Measurements from ENCODE around the gene GFOD1. TPM values are rescaled to one million over a fixed set of nuclear protein-coding genes. Genes with fewer than 3 reads are reported as not detected.

Gene GFOD1
- total RNA-seq, 4 donors from 2014 or later, result 16.1 to 30.7 (median 22.9) TPM

DNA sequence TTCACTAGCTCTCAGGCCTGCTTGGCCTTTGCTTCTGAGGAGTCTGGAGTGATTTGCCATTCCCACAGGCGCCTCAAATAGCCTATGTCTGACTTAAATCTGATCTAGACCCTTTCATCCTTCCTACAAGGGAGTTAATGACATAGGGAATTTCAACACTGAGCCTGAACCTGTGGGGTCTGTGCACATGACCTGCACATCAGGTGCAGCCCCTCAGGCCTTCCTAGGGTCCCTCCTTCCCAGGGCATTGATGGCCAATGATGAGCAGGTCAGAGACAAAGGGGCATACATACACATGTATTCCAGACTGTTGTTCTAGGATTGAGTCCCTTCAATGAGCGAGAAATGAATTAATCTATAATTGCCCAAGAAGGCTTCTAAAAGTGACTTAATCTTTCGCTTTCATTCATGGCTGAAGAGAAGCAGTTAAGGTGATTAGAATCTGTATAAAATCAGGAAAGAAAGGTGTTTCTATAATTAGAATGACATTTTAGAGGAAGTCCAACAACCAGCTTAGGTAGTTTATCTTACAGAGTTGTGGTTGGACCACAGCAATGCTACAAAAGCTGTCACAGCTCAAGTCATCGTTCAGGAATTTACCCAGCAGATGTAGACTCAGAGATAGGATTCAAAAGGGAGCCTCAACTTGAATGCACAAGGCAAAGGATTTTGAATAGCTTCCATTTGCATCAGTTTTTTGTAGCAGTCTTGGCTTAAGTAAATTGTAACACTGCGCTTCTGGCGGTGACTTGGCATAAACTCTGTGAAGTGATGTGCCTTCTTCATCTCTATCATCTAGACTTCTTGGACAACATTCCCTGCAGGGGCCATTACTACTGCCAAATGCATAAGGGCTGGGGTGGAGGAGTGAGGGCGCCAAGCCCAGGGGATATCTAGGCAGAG is 132.1 kb downstream of the GFOD1 start:
- H3K27ac ChIP-seq, result peak overlapping the region; percentile 60 to 69 (median 65)
- intact Hi-C loops (cut with DNase I), result no loop called here
- WGBS, 2 donors, result 28 to 30% methylated on average over 6 to 7 of the region's 7 CpGs
- H3K9me3 ChIP-seq, result no peaks in the 10 kb centered on the region
- peaks cover 4 to 50% (median 19%) of the 10 kb centered on the region in 3 donors for H3K4me1 ChIP-seq
- no peak overlapping the region for H3K4me3 ChIP-seq
- no peaks in the 10 kb centered on the region for H3K27me3 ChIP-seq
- TF ChIP-seq POLR2A (IDR thresholded peaks at IDR 0.05), result no peak
- TF ChIP-seq, protein P1, sequence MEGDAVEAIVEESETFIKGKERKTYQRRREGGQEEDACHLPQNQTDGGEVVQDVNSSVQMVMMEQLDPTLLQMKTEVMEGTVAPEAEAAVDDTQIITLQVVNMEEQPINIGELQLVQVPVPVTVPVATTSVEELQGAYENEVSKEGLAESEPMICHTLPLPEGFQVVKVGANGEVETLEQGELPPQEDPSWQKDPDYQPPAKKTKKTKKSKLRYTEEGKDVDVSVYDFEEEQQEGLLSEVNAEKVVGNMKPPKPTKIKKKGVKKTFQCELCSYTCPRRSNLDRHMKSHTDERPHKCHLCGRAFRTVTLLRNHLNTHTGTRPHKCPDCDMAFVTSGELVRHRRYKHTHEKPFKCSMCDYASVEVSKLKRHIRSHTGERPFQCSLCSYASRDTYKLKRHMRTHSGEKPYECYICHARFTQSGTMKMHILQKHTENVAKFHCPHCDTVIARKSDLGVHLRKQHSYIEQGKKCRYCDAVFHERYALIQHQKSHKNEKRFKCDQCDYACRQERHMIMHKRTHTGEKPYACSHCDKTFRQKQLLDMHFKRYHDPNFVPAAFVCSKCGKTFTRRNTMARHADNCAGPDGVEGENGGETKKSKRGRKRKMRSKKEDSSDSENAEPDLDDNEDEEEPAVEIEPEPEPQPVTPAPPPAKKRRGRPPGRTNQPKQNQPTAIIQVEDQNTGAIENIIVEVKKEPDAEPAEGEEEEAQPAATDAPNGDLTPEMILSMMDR (IDR thresholded peaks at IDR 0.05), result no peak
- no peaks in the 10 kb centered on the region for H3K36me3 ChIP-seq
- DNase-seq, result no peak

GRCh38 chr6:13354331-13355042 is 132.9 kb downstream of the GFOD1 start:
- Histone ChIP-seq H3K36me3 (no peaks in the 10 kb centered on the region), H3K4me1 (peaks cover 4 to 50% (median 19%) of the 10 kb centered on the region in 3 donors), H3K27ac (peak overlapping the region; percentile 60 to 69 (median 65)), H3K9me3 (no peaks in the 10 kb centered on the region), H3K27me3 (no peaks in the 10 kb centered on the region), H3K4me3 (no peak overlapping the region)
- 60 to 65% methylated on average over 12 to 13 of the region's 13 CpGs for WGBS, 2 donors
- DNase-seq, result no peak
- intact Hi-C loops (cut with DNase I), result no loop called here
- TF ChIP-seq, protein P1 (IDR thresholded peaks at IDR 0.05), result no peak
- no peak for TF ChIP-seq POLR2A (IDR thresholded peaks at IDR 0.05)

DNA sequence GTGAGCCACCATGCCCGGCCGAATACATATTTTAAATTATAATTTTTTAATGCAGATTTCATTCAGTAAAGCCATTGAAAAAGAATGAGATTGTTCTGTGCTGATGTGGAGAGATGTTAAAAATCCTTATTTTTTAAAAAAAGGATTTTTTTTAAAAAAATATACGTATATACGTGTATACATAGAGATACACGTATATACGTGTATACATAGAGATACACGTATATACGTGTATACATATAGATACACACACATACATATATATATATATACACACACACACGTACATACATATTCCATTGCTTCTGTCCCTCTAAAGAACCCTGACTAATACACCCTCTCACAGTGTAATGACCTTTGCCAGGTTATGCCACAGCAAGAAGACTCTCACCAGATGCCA is 135.2 kb downstream of the GFOD1 start:
- Histone ChIP-seq H3K9me3 (no peaks in the 10 kb centered on the region), H3K4me1 (peaks cover 4 to 41% (median 19%) of the 10 kb centered on the region in 3 donors), H3K27ac (no peak overlapping the region), H3K4me3 (no peak overlapping the region), H3K36me3 (no peaks in the 10 kb centered on the region), H3K27me3 (no peaks in the 10 kb centered on the region)
- TF ChIP-seq, protein P1 (IDR thresholded peaks at IDR 0.05), result no peak
- TF ChIP-seq POLR2A (IDR thresholded peaks at IDR 0.05), result no peak
- no peak for DNase-seq
- 93 to 97% methylated on average over 9 of the region's 9 CpGs for WGBS, 2 donors
- intact Hi-C loops (cut with DNase I), result no loop called here

DNA sequence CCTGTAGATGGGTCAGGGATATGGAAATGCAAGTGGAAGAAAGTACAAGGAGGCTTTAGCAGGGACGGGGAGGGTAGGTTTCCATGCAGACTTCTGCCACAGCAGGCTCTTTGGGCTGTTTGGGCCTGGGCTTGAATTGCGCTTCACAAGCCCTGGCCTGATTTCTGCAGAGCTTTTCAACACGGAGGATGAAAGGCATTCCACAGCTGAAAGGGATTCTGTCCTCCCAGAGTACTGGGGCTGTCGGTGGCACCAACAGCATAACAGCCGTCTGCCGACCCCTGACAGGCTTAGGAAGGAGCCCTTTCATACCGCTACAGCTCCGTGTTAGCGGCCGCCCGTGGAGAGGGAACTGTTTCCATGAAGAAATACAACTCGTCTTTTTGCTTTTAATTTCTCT is 136.1 kb downstream of the GFOD1 start:
- DNase-seq, result no peak
- 21 to 43% methylated on average over 11 to 12 of the region's 12 CpGs for WGBS, 2 donors
- TF ChIP-seq, protein P1 (IDR thresholded peaks at IDR 0.05), result no peak
- intact Hi-C loops (cut with DNase I), result no loop called here
- peaks cover 4 to 40% (median 19%) of the 10 kb centered on the region in 3 donors for H3K4me1 ChIP-seq
- no peaks in the 10 kb centered on the region for H3K27me3 ChIP-seq
- peak overlapping the region in 1 of 4 donors; percentile 7 for H3K27ac ChIP-seq
- H3K4me3 ChIP-seq, result no peak overlapping the region
- no peaks in the 10 kb centered on the region for H3K36me3 ChIP-seq
- H3K9me3 ChIP-seq, result no peaks in the 10 kb centered on the region

Measured in esophagus squamous epithelium (tissue), 5 donors.